Measurements from ENCODE around the gene PCP4. TPM values are rescaled to one million over a fixed set of nuclear protein-coding genes. Genes with fewer than 3 reads are reported as not detected.

The PCP4 gene
- total and polyA plus RNA-seq, 10 of the 15 experiments (the other 5 are each of a cell fraction or from before 2014, with no cell fraction given), result not detected

DNA sequence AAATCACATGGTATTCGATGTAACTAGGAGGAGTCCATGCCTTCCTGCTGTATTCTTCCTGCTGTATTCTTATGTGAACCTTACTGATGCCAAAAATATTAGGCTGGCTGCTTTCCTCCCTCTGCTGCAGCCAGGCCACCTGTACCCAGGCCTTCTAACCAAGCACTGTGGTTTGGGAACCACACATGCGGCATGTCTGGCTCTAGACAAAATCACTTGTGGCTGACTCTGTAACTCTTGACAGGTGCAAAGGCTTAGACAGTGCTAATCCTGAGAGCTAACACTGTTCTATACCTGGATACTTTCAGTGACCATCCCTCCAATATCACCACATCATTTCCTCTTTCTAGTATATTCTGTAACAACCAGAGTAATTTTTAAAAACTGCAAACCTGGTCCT lies 67.7 kb downstream of the PCP4 start:
- Histone ChIP-seq H3K79me2 (ENCODE audit: control insufficient read depth, insufficient read depth, low read length) (no peaks in the 10 kb centered on the region), H3K4me1 (ENCODE audit: control insufficient read depth, insufficient read depth, low read length) (no peaks in the 10 kb centered on the region), H3K36me3 (ENCODE audit: control insufficient read depth in 2 of 2, insufficient read depth in 2 of 2, low read length in 1 of 2) (no peaks in the 10 kb centered on the region), H2AFZ (ENCODE audit: control insufficient read depth, low read depth, low read length) (no peak overlapping the region), H3K4me3 (no peak overlapping the region), H3K9me3 (replicated peaks; ENCODE audit: control insufficient read depth, insufficient read depth, low read length) (no peaks in the 10 kb centered on the region; the same call in 2 of the 3 replicates), H3K27me3 (replicated peaks in 1 of 2; ENCODE audit: control insufficient read depth in 2 of 2, insufficient read depth in 2 of 2, low read length in 1 of 2) (no peaks in the 10 kb centered on the region), H4K20me1 (ENCODE audit: control insufficient read depth, insufficient read depth) (no peaks in the 10 kb centered on the region), H3K9ac (ENCODE audit: control insufficient read depth, insufficient read depth, low read length) (no peak overlapping the region), H3K4me2 (ENCODE audit: control insufficient read depth, insufficient read depth) (no peak overlapping the region), H3K27ac (ENCODE audit: control insufficient read depth, insufficient read depth) (no peak overlapping the region)
- 24% methylated on average over 2 of the region's 2 CpGs for WGBS (ENCODE audit: insufficient coverage, insufficient replicate concordance, low lambda C conversion rate, missing lambda C conversion rate)
- no TSS peak for BruUV-seq (replicated peaks)
- no peak for TF ChIP-seq ZSCAN29 (IDR thresholded peaks at IDR 0.05)
- no peak for TF ChIP-seq TCF7 (IDR thresholded peaks at IDR 0.05; ENCODE audit: borderline replicate concordance)
- no peak for TF ChIP-seq SMAD1 (IDR thresholded peaks at IDR 0.05; ENCODE audit: low read depth, partially characterized antibody)
- ChIA-PET CTCF (no interaction called here), POLR2A (no interaction called here), SMC1A (ENCODE audit: uncharacterized antibody, unreplicated experiment) (no interaction called here), RAD21 (ENCODE audit: unreplicated experiment) (no interaction called here)
- no peak for FAIRE-seq
- intact Hi-C loops (cut with micrococcal nuclease; ENCODE audit: unreplicated experiment), result no loop called here
- in situ Hi-C loops (cut with MboI), result no loop called here
- DNase-seq (ENCODE audit: low read depth, low spot score), result no peak
- no peak for ATAC-seq

DNA sequence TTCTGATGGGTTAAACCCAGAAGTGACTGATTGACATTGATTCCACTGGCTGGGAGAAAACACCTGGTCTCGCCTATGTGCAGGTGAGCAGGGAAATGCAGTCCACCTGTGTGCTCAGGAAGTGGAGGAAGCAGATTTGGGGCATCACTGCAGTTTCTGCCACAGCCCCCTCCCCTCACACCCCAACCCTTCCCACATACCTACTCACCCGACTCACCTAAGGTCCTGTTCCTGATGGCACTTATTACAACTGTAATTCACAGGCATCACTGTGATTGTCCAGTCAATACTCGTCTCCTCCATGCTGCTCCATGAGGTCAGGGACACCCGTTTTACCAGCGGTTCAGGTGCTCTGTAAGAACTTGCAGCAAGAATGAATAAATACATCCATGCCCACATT lies 68.5 kb downstream of the PCP4 start:
- no peak for ATAC-seq
- H3K27me3 ChIP-seq (replicated peaks in 1 of 2; ENCODE audit: control insufficient read depth in 2 of 2, insufficient read depth in 2 of 2, low read length in 1 of 2), result no peaks in the 10 kb centered on the region
- in situ Hi-C loops (cut with MboI), result no loop called here
- no peaks in the 10 kb centered on the region; the same call in 2 of the 3 replicates for H3K9me3 ChIP-seq (replicated peaks; ENCODE audit: control insufficient read depth, insufficient read depth, low read length)
- H3K9ac ChIP-seq (ENCODE audit: control insufficient read depth, insufficient read depth, low read length), result no peak overlapping the region
- BruUV-seq (replicated peaks), result no TSS peak
- H3K4me3 ChIP-seq, result no peak overlapping the region
- TF ChIP-seq CBX3 (IDR thresholded peaks at IDR 0.05; ENCODE audit: borderline replicate concordance, low read depth) (no peak), RELA (IDR thresholded peaks at IDR 0.05; ENCODE audit: borderline replicate concordance, partially characterized antibody) (no peak), KDM1A (IDR thresholded peaks at IDR 0.05; ENCODE audit: borderline replicate concordance) (no peak), DPF2 (IDR thresholded peaks at IDR 0.05) (no peak), ZBED1 (IDR thresholded peaks at IDR 0.05; ENCODE audit: borderline replicate concordance) (no peak), SP1 (IDR thresholded peaks at IDR 0.05; ENCODE audit: low read depth, low read length) (no peak), ZNF24 (IDR thresholded peaks at IDR 0.05) (no peak), NBN (IDR thresholded peaks at IDR 0.05) (no peak), SREBF1 (IDR thresholded peaks at IDR 0.05; ENCODE audit: low read length) (no peak), RCOR1 (conservative IDR thresholded peaks at IDR 0.05; ENCODE audit: low read depth, low read length) (no peak)
- TF ChIP-seq, protein P1, sequence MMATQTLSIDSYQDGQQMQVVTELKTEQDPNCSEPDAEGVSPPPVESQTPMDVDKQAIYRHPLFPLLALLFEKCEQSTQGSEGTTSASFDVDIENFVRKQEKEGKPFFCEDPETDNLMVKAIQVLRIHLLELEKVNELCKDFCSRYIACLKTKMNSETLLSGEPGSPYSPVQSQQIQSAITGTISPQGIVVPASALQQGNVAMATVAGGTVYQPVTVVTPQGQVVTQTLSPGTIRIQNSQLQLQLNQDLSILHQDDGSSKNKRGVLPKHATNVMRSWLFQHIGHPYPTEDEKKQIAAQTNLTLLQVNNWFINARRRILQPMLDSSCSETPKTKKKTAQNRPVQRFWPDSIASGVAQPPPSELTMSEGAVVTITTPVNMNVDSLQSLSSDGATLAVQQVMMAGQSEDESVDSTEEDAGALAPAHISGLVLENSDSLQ (IDR thresholded peaks at IDR 0.05), result no peak
- TF ChIP-seq, protein P2, sequence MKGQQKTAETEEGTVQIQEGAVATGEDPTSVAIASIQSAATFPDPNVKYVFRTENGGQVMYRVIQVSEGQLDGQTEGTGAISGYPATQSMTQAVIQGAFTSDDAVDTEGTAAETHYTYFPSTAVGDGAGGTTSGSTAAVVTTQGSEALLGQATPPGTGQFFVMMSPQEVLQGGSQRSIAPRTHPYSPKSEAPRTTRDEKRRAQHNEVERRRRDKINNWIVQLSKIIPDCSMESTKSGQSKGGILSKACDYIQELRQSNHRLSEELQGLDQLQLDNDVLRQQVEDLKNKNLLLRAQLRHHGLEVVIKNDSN (IDR thresholded peaks at IDR 0.05; ENCODE audit: borderline replicate concordance, extremely low read length, insufficient read depth, low read depth, low read length), result no peak
- TF ChIP-seq, protein P3, sequence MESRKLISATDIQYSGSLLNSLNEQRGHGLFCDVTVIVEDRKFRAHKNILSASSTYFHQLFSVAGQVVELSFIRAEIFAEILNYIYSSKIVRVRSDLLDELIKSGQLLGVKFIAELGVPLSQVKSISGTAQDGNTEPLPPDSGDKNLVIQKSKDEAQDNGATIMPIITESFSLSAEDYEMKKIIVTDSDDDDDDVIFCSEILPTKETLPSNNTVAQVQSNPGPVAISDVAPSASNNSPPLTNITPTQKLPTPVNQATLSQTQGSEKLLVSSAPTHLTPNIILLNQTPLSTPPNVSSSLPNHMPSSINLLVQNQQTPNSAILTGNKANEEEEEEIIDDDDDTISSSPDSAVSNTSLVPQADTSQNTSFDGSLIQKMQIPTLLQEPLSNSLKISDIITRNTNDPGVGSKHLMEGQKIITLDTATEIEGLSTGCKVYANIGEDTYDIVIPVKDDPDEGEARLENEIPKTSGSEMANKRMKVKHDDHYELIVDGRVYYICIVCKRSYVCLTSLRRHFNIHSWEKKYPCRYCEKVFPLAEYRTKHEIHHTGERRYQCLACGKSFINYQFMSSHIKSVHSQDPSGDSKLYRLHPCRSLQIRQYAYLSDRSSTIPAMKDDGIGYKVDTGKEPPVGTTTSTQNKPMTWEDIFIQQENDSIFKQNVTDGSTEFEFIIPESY (IDR thresholded peaks at IDR 0.05), result no peak
- no peaks in the 10 kb centered on the region for H3K4me1 ChIP-seq (ENCODE audit: control insufficient read depth, insufficient read depth, low read length)
- CTCF ChIA-PET, result no interaction called here
- SMC1A ChIA-PET (ENCODE audit: uncharacterized antibody, unreplicated experiment), result no interaction called here
- no peaks in the 10 kb centered on the region for H4K20me1 ChIP-seq (ENCODE audit: control insufficient read depth, insufficient read depth)
- H2AFZ ChIP-seq (ENCODE audit: control insufficient read depth, low read depth, low read length), result no peak overlapping the region
- no peak overlapping the region for H3K4me2 ChIP-seq (ENCODE audit: control insufficient read depth, insufficient read depth)
- FAIRE-seq, result no peak
- no peak overlapping the region for H3K27ac ChIP-seq (ENCODE audit: control insufficient read depth, insufficient read depth)
- H3K36me3 ChIP-seq (ENCODE audit: control insufficient read depth in 2 of 2, insufficient read depth in 2 of 2, low read length in 1 of 2), result no peaks in the 10 kb centered on the region
- intact Hi-C loops (cut with micrococcal nuclease; ENCODE audit: unreplicated experiment), result no loop called here
- POLR2A ChIA-PET, result no interaction called here
- no peaks in the 10 kb centered on the region for H3K79me2 ChIP-seq (ENCODE audit: control insufficient read depth, insufficient read depth, low read length)
- no peak for DNase-seq (ENCODE audit: low read depth, low spot score)
- 10% methylated on average over 5 of the region's 5 CpGs for WGBS (ENCODE audit: insufficient coverage, insufficient replicate concordance, low lambda C conversion rate, missing lambda C conversion rate)
- RAD21 ChIA-PET (ENCODE audit: unreplicated experiment), result no interaction called here
